ENCODE measurements around the gene CCL18.
"Not testable (repeated sequence)": the region's sequence is repeated elsewhere in the genome, so short reads cannot be mapped to it uniquely, and the experiment has no call there.

Gene CCL18

GRCh38 chr17:36063786-36064541 is at the start of gene CCL18:
CCL18 (plus strand) TSS chr17:36064272; CDS start chr17:36064343, 71 bp downstream.
- no peak for DNase-seq (ENCODE audit: low read depth, low spot score)

GRCh38 chr17:36014946-36015345 is 49.1 kb upstream of the CCL18 start:
- no peak for DNase-seq (ENCODE audit: low read depth, low spot score)

GRCh38 chr17:36015895-36016294 is 48.2 kb upstream of the CCL18 start:
- not testable (repeated sequence) for DNase-seq (ENCODE audit: low read depth, low spot score)

GRCh38 chr17:36016555-36016954 is 47.5 kb upstream of the CCL18 start:
- DNase-seq (ENCODE audit: low read depth, low spot score), result no peak

- DNase-seq (ENCODE audit: low read depth, low spot score), result no peak
Observed at GRCh38 chr17:36017799-36018198, 46.3 kb upstream of the CCL18 start, which contains the start of gene CCL23. CCL23 (minus strand) TSS chr17:36017972; CDS start chr17:36017897, 75 bp downstream.

GRCh38 chr17:36019423-36019822 is 44.6 kb upstream of the CCL18 start:
- no peak for DNase-seq (ENCODE audit: low read depth, low spot score)

GRCh38 chr17:36024106-36024869 is 39.8 kb upstream of the CCL18 start:
- no peak for DNase-seq (ENCODE audit: low read depth, low spot score)

- DNase-seq (ENCODE audit: low read depth, low spot score), result no peak
Observed at GRCh38 chr17:36027761-36028160, 36.3 kb upstream of the CCL18 start.

- no peak for DNase-seq (ENCODE audit: low read depth, low spot score)
Observed at GRCh38 chr17:36030956-36031355, 33.1 kb upstream of the CCL18 start.

GRCh38 chr17:36034127-36034526 is 29.9 kb upstream of the CCL18 start:
- DNase-seq (ENCODE audit: low read depth, low spot score), result no peak

GRCh38 chr17:36036235-36036634 is 27.8 kb upstream of the CCL18 start:
- DNase-seq (ENCODE audit: low read depth, low spot score), result no peak

GRCh38 chr17:36048066-36048465 is 16.0 kb upstream of the CCL18 start:
- DNase-seq (ENCODE audit: low read depth, low spot score), result no peak

GRCh38 chr17:36049643-36050042 is 14.4 kb upstream of the CCL18 start:
- DNase-seq (ENCODE audit: low read depth, low spot score), result no peak

GRCh38 chr17:36055171-36055570 is 8.9 kb upstream of the CCL18 start:
- no peak for DNase-seq (ENCODE audit: low read depth, low spot score)

GRCh38 chr17:36055921-36056520 is 8.1 kb upstream of the CCL18 start:
- DNase-seq (ENCODE audit: low read depth, low spot score), result no peak

- DNase-seq (ENCODE audit: low read depth, low spot score), result no peak
Observed at GRCh38 chr17:36057911-36058310, 6.2 kb upstream of the CCL18 start.

- DNase-seq (ENCODE audit: low read depth, low spot score), result no peak
Observed at GRCh38 chr17:36059406-36059805, 4.7 kb upstream of the CCL18 start.

- no peak for DNase-seq (ENCODE audit: low read depth, low spot score)
Observed at GRCh38 chr17:36060816-36061215, 3.3 kb upstream of the CCL18 start.

- DNase-seq (ENCODE audit: low read depth, low spot score), result no peak
Observed at GRCh38 chr17:36066365-36066985, 2.4 kb downstream of the CCL18 start.

- DNase-seq (ENCODE audit: low read depth, low spot score), result no peak
Observed at GRCh38 chr17:36068524-36068923, 4.5 kb downstream of the CCL18 start.

GRCh38 chr17:36069136-36069535 is 5.1 kb downstream of the CCL18 start:
- no peak for DNase-seq (ENCODE audit: low read depth, low spot score)

- DNase-seq (ENCODE audit: low read depth, low spot score), result no peak
Observed at GRCh38 chr17:36070427-36070826, 6.4 kb downstream of the CCL18 start.

Data from smooth muscle cell of the brain vasculature (primary cell).